Karpas-422 (cell line): Measurements from ENCODE around the gene POLDIP2. TPM values are rescaled to one million over a fixed set of nuclear protein-coding genes. Genes with fewer than 3 reads are reported as not detected.

Source experiments
- total RNA-seq: library from RNA; depleted of rRNA; stranded (reverse); fragments of >200 nt; shearing (Covaris generic); gene quantifications from 2 replicates; pipeline ENCODE4 v1.2.3, GENCODE V29; 2014; ENCODE audit warnings: low replicate concordance; rRNA removed

Gene POLDIP2
- total RNA-seq, 1 experiment from 2014 or later, result 71.1 TPM

Other genes with a start within 250 kb of the POLDIP2 start
- gene TMEM97, start 38.3 kb downstream of the POLDIP2 start, total RNA-seq, result 38.9 and 74.3 TPM in 2 replicates
- gene IFT20, start 22.1 kb downstream of the POLDIP2 start, total RNA-seq, result 44.5 and 56.6 TPM in 2 replicates
- gene TNFAIP1, start 21.8 kb downstream of the POLDIP2 start, total RNA-seq, result 8.5 and 16.6 TPM in 2 replicates
- gene SEBOX, start 7.7 kb upstream of the POLDIP2 start, total RNA-seq, result not detected in 2 replicates
- gene VTN, start 12.8 kb upstream of the POLDIP2 start, total RNA-seq, result 4.2 TPM in 1 of 2 replicates, not detected in the other
- gene SARM1, start 14.2 kb upstream of the POLDIP2 start, total RNA-seq, result 23.9 and 26.9 TPM in 2 replicates
- 2.0 and 5.0 TPM in 2 replicates for gene SLC46A1, start 48.7 kb upstream of the POLDIP2 start, total RNA-seq
- not detected in 2 replicates for gene SLC13A2, start 116.1 kb upstream of the POLDIP2 start, total RNA-seq
- gene FOXN1, start 148.8 kb upstream of the POLDIP2 start, total RNA-seq, result not detected in 2 replicates
- 34.0 and 70.2 TPM in 2 replicates for gene UNC119, start 195.1 kb upstream of the POLDIP2 start, total RNA-seq
- 39.2 and 50.2 TPM in 2 replicates for gene PIGS, start 214.0 kb upstream of the POLDIP2 start, total RNA-seq
- 309 and 552 TPM in 2 replicates for gene ALDOC, start 219.4 kb upstream of the POLDIP2 start, total RNA-seq
- 51.0 and 58.1 TPM in 2 replicates for gene SPAG5, start 241.5 kb upstream of the POLDIP2 start, total RNA-seq